GM13976 (cell line): ENCODE measurements around the gene NPIPB2.
A peak's percentile ranks its signal among the peaks of the same experiment; 100 is the strongest.
"Not testable (repeated sequence)": the region's sequence is repeated elsewhere in the genome, so short reads cannot be mapped to it uniquely, and the experiment has no call there.

Experiments
- DNase-seq: peaks from one replicate; pipeline ENCODE4 v3.0.0; 2012; ENCODE audit warnings: low spot score
- in situ Hi-C: fragments of 300-500 bp; cut with MboI; formaldehyde crosslinking; loops from one replicate; pipeline ENCODE4 v1.12.0; 2022; ENCODE audit warnings: low sequenced_read_pairs, mixed read lengths, inconsistent platforms; ENCODE audit not compliant: unreplicated experiment
- TF ChIP-seq, protein P1 (sequence below): IDR thresholded peaks from 2 replicates; pipeline ENCODE4 v1.5.1; 2012; ENCODE audit warnings: borderline replicate concordance, mild to moderate bottlenecking; ENCODE audit not compliant: insufficient read depth; ENCODE audit errors: extremely low read depth, missing control alignments, control extremely low read depth

NPIPB2 gene

DNA sequence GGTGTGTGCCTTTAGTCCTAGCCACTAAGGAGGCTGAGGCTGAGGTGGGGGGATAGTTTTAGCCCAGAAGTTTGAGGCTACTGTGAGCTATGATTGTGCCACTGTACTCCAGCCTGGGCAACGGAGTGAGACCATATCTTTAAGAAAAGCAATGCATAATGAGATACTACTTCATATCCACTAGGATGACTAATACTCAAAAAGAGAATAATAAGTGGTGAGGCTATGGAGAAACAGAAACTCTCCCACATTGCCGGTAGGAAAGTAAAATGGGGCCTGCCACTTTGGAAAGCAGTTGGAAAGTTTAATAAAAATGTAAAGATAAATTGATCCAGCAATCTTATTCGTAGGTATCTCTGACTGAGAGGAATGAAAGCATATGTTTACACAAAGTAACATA, 4.6 kb upstream of the NPIPB2 start:
- no peak for DNase-seq
- TF ChIP-seq, protein P1, sequence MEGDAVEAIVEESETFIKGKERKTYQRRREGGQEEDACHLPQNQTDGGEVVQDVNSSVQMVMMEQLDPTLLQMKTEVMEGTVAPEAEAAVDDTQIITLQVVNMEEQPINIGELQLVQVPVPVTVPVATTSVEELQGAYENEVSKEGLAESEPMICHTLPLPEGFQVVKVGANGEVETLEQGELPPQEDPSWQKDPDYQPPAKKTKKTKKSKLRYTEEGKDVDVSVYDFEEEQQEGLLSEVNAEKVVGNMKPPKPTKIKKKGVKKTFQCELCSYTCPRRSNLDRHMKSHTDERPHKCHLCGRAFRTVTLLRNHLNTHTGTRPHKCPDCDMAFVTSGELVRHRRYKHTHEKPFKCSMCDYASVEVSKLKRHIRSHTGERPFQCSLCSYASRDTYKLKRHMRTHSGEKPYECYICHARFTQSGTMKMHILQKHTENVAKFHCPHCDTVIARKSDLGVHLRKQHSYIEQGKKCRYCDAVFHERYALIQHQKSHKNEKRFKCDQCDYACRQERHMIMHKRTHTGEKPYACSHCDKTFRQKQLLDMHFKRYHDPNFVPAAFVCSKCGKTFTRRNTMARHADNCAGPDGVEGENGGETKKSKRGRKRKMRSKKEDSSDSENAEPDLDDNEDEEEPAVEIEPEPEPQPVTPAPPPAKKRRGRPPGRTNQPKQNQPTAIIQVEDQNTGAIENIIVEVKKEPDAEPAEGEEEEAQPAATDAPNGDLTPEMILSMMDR = no peak
- in situ Hi-C loops = no loop called here

GRCh38 chr16:11927350-11927749, 14.5 kb downstream of the NPIPB2 start:
- DNase-seq, in situ Hi-C loops: not testable (repeated sequence)

- in situ Hi-C loops, DNase-seq: not testable (repeated sequence)
These were observed 17.8 kb downstream of the NPIPB2 start for GRCh38 chr16:11924046-11924445.

GRCh38 chr16:11916524-11917285, 25.1 kb downstream of the NPIPB2 start:
- no peak for DNase-seq
- in situ Hi-C loops = no loop called here
- TF ChIP-seq, protein P1 = no peak

DNA sequence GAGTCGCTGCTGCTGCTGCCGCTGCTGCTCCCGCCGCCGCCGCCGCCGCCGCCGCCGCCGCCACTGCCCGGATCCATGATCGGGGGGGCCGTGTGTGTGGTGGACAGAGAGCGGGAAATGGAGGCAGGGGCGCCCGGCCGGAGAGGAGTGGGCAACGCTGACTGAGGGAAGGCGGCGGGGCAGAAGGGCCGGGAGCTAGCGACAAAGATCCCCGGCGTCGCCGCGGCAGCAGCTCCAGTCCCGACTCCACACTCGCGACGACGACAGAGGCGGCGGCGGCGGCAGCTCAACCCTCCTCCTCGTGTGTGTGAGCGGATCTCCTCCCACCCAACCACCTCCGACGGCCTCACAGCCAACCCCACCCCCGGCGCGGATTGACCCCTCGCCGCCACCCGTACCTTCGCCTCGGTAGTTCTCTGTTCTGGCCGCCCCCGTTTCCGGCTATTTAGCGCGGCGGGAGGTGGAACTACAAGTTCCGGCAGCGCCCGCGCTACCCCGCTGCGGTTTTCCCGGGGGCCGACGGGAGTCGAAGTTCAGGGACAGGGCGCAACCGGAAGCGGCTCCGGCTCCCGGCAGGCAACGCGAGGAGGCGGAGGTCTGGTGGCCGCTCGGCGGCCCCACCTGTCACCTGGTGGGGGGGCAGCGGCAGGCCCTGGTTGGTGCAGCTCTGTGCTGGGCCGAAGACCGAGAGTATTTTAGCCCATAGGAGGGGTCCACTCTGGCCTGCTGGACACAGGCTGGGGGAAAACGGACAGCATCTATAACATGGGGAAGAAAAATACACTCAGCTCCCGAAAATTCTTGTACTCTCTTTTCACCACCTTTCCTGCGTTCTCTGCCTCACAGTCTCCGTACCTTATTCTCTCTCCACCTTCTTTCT, 26.0 kb downstream of the NPIPB2 start, which contains the start of gene GSPT1:
Gene GSPT1 (minus strand): TSS at position 313 of the 880 bp plus-strand sequence. CDS start 236 bp downstream, at position 77.
- DNase-seq = peak; percentile 98
- in situ Hi-C loops = no loop called here
- TF ChIP-seq, protein P1 = peak; percentile 10

DNA sequence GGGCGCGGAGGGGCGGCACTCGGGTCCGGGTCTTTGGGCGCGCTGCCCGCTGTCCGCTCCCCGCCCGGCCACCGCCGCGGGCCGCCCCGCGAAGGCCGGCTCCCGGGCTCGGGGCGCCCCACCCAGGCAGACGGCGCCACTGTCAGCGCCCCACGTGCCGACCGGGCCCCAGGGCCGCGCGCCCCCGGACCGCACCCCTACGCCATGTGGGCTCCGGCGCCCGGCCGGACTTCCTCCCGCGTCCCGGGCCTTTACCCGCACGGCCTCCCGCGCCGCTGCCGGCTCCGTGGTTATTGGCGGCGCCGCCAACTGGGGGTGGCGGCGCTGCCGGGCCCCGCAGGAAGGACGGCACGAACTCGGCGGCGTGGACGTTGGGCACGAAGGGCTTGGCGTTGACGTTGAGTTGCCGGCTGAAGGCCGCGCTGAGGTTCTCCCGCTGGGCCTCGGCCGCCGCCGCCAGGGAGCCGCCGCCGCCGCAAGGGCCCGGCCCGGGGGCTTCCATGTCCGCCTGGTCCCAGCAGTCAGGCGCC, 26.7 kb downstream of the NPIPB2 start:
- TF ChIP-seq, protein P1 = peak; percentile 35
- in situ Hi-C loops = no loop called here
- DNase-seq = peak; percentile 73

GRCh38 chr16:11914210-11915113, 27.4 kb downstream of the NPIPB2 start:
- DNase-seq = peak; percentile 45
- TF ChIP-seq, protein P1 = no peak

More at GRCh38 chr16:11914210-11915113, 27.4 kb downstream of the NPIPB2 start:
- in situ Hi-C loops = no loop called here
